Left lung (tissue), 10 donors: ENCODE measurements around the gene RBM26. TPM values are rescaled to one million over a fixed set of nuclear protein-coding genes. Genes with fewer than 3 reads are reported as not detected.

ENCODE experiments used
- ATAC-seq: fragments of 200-7000 bp; cut with Tn5 transposase; one replicate; pipeline ENCODE4 v1.9.1; 2020; ENCODE audit warnings: moderate library complexity
- DNase-seq, 4 donors: peaks; one replicate each; pipeline ENCODE4 v3.0.0-alpha.2; 2013 to 2020
- H3K27ac ChIP-seq, 2 donors: fragments of 200-600 bp; sonication (generic) in 1 of 2; one replicate each; pipeline versions ENCODE4 v1.5.0 to v1.8.0; 2020 to 2021
- H3K27me3 ChIP-seq, 2 donors: fragments of 200-600 bp; sonication (generic) in 1 of 2; one replicate each; pipeline versions ENCODE4 v1.5.0 to v1.8.0; 2020 to 2021
- H3K36me3 ChIP-seq, 2 donors: fragments of 200-600 bp; sonication (generic) in 1 of 2; one replicate each; pipeline versions ENCODE4 v1.5.0 to v1.8.0; 2020 to 2021
- H3K4me1 ChIP-seq, 2 donors: fragments of 200-600 bp; one replicate each; pipeline ENCODE4 v1.8.0; 2021
- H3K4me3 ChIP-seq, 2 donors: fragments of 200-600 bp; sonication (generic) in 1 of 2; one replicate each; pipeline versions ENCODE4 v1.5.0 to v1.8.0; 2020 to 2021; ENCODE audit warnings: mild to moderate bottlenecking in 1 of 2
- H3K9me3 ChIP-seq, 2 donors: fragments of 200-600 bp; sonication (generic) in 1 of 2; one replicate each; pipeline versions ENCODE4 v1.5.0 to v1.8.0; 2020 to 2021
- CTCF ChIP-seq, 2 donors: fragments of 200-600 bp; sonication (generic) in 1 of 2; IDR thresholded peaks; one replicate each; pipeline versions ENCODE4 v1.5.0 to v1.8.0; 2021; ENCODE audit warnings: antibody characterized with exemption in 2 of 2
- intact Hi-C, 2 donors: fragments of 100-400 bp; cut with DNase I; formaldehyde crosslinking; loops; one replicate each; pipeline versions ENCODE4 v1.11.2 to v1.14.2; 2022
- polyA plus RNA-seq, 6 donors: library from polyadenylated mRNA; unstranded; fragments of 120-200 nt; gene quantifications; one replicate each; pipeline ENCODE4 v1.2.1, GENCODE V29; 2013; ENCODE audit not compliant: insufficient read length in 6 of 6
- total RNA-seq, 2 donors: library from RNA; stranded (reverse); fragmentation: NEBNext Ultra II Directional; extraction: Animal tissue kit (Norgen Biotek cat#: 25700); gene quantifications; one replicate each; pipeline ENCODE4 v1.2.1, GENCODE V29; 2021
- donor health status: DM: no; HTN: yes; CAD: no.
- donor health status: DM: no; HTN: no; CAD: no.

The RBM26 gene
- total and polyA plus RNA-seq, 8 donors = 29.0 to 115 (median 110) TPM

- Histone ChIP-seq H3K4me3 (no peak overlapping the region), H3K27me3 (no peaks in the 10 kb centered on the region), H3K27ac (no peak overlapping the region), H3K9me3 (no peaks in the 10 kb centered on the region), H3K4me1 (no peaks in the 10 kb centered on the region), H3K36me3 (peaks cover 0 to 53% of the 10 kb centered on the region in 2 donors)
- no peak for ATAC-seq
- DNase-seq = no peak
- intact Hi-C loops = no loop called here
- no peak for TF ChIP-seq CTCF (IDR thresholded peaks at IDR 0.05)
Measured at GRCh38 chr13:79318664-79319063, 87.4 kb downstream of the RBM26 start.

DNA sequence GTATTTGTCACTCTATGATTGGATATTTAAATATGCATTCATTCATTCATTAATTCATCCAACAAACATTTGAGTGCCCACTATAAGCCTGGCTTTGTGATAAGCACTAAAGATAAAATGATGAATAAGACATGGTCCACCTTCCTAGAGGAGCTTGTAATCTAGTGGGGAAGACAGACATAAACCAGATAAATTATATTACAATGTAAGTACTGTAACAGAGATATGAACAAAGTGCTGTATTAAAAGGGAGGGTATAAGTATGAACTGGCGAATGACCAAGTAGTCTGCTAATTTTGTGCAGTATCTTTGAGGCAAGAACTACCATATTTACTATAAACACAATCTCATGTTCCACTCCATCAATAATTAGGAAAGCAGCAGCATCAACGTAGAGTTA lies 88.2 kb downstream of the RBM26 start:
- Histone ChIP-seq H3K36me3 (peaks cover 0 to 55% of the 10 kb centered on the region in 2 donors), H3K27ac (no peak overlapping the region), H3K9me3 (no peaks in the 10 kb centered on the region), H3K4me1 (no peaks in the 10 kb centered on the region), H3K4me3 (no peak overlapping the region), H3K27me3 (no peaks in the 10 kb centered on the region)
- ATAC-seq (no peak), DNase-seq (no peak)
- intact Hi-C loops = no loop called here
- no peak for TF ChIP-seq CTCF (IDR thresholded peaks at IDR 0.05)

- H3K36me3 ChIP-seq = peaks cover 0 to 28% of the 10 kb centered on the region in 2 donors
- peaks cover 0 to 3% of the 10 kb centered on the region in 2 donors for H3K4me1 ChIP-seq
- H3K4me3 ChIP-seq = no peak overlapping the region
- DNase-seq (no peak), ATAC-seq (no peak)
- H3K27ac ChIP-seq = no peak overlapping the region
- H3K27me3 ChIP-seq = no peaks in the 10 kb centered on the region
- TF ChIP-seq CTCF (IDR thresholded peaks at IDR 0.05) = no peak
- no peaks in the 10 kb centered on the region for H3K9me3 ChIP-seq
- intact Hi-C loops = no loop called here
Measured at GRCh38 chr13:79314652-79315051, 91.4 kb downstream of the RBM26 start.

DNA sequence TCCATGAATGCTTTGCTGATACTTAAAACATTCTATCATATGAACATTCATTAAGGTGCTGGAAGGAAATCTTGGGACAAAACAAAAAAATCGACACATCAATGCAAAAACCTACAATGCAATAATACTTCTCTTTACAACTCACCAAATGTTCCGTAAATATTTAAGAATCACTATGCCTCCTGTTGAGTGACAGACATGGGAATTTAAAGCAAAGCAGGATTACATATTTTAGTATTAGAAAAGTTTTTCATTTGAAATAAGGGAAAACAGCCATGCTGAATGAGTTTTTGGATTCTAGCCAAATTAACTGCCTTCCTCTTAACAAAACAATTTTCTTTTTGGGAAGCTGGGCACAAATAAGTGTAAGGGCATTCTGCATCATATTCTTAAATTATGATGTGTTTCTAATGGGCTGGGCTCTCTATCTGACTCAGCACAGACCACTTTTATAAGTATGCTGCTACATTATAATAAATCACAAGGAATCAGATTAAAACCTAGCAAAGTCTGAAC lies 93.7 kb downstream of the RBM26 start:
- Histone ChIP-seq H3K4me3 (no peak overlapping the region), H3K9me3 (no peaks in the 10 kb centered on the region), H3K4me1 (peaks cover 0 to 3% of the 10 kb centered on the region in 2 donors), H3K36me3 (peaks cover 0 to 16% of the 10 kb centered on the region in 2 donors), H3K27ac (no peak overlapping the region), H3K27me3 (no peaks in the 10 kb centered on the region)
- ATAC-seq = no peak
- DNase-seq = no peak
- no peak for TF ChIP-seq CTCF (IDR thresholded peaks at IDR 0.05)
- intact Hi-C loops = no loop called here

DNA sequence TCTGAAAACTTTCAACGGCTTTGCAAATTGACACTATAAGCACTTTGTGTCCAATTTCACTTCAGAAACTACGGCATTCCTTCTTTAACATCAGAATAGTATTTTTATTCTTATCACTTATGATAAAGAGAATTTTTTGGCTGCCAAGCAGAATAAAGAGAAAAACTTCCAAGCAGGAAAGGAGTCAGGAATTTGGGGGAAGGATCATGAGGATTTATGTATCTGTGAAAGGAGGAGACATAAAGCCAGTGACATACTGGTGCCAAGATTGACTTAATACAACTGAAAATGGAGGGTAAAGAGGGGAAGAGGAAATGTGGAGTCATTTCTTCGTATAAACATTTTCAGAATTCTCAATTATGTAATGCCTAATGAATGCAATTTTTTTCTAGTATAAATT lies 94.7 kb downstream of the RBM26 start:
- ATAC-seq = no peak
- Histone ChIP-seq H3K36me3 (peaks cover 0 to 16% of the 10 kb centered on the region in 2 donors), H3K4me1 (peaks cover 0 to 3% of the 10 kb centered on the region in 2 donors), H3K27ac (no peak overlapping the region), H3K27me3 (no peaks in the 10 kb centered on the region), H3K4me3 (no peak overlapping the region), H3K9me3 (no peaks in the 10 kb centered on the region)
- peak in 2 of 4 donors; percentile 43 to 45 for DNase-seq
- TF ChIP-seq CTCF (IDR thresholded peaks at IDR 0.05) = no peak
- intact Hi-C loops = no loop called here
